ENCODE data around the gene SLC5A7. TPM values are rescaled to one million over a fixed set of nuclear protein-coding genes. Genes with fewer than 3 reads are reported as not detected.

The SLC5A7 gene
- total RNA-seq, 1 experiment from 2014 or later: not detected

Other genes starting within 250 kb of the SLC5A7 start
- gene RGPD4, start 159.6 kb upstream of the SLC5A7 start, total RNA-seq (2014; rRNA removed; shearing (Covaris generic)): not detected in 2 replicates